ENCODE data around the gene ZNF692. TPM values are rescaled to one million over a fixed set of nuclear protein-coding genes. Genes with fewer than 3 reads are reported as not detected.
A peak's percentile ranks its signal among the peaks of the same experiment; 100 is the strongest.
"Not testable (repeated sequence)": the region's sequence is repeated elsewhere in the genome, so short reads cannot be mapped to it uniquely, and the experiment has no call there.

Gene ZNF692
- total RNA-seq, 1 experiment from 2014 or later, result 11.1 TPM

- Histone ChIP-seq H3K36me3 (no peaks in the 10 kb centered on the region), H3K4me1 (replicated peaks) (no peaks in the 10 kb centered on the region), H3K9me3 (replicated peaks) (no peaks in the 10 kb centered on the region), H3K27me3 (replicated peaks) (no peaks in the 10 kb centered on the region; the same call in 1 of the 2 replicates), H3K27ac (no peak overlapping the region), H3K4me3 (no peak overlapping the region)
- no peak for DNase-seq (ENCODE audit: low read depth in 1 of 2, low spot score in 2 of 2)
These were observed 31.9 kb upstream of the ZNF692 start for GRCh38 chr1:248890549-248891498.

- not testable (repeated sequence) for H3K27ac ChIP-seq; H3K9me3 ChIP-seq (replicated peaks); DNase-seq (ENCODE audit: low read depth in 1 of 2, low spot score in 2 of 2); H3K4me3 ChIP-seq; H3K4me1 ChIP-seq (replicated peaks); H3K27me3 ChIP-seq (replicated peaks); H3K36me3 ChIP-seq
These were observed 31.0 kb upstream of the ZNF692 start for GRCh38 chr1:248889914-248890243.

- no peak for DNase-seq (ENCODE audit: low read depth in 1 of 2, low spot score in 2 of 2)
- H3K9me3 ChIP-seq (replicated peaks), result no peaks in the 10 kb centered on the region
- no peaks in the 10 kb centered on the region for H3K4me1 ChIP-seq (replicated peaks)
- no peaks in the 10 kb centered on the region for H3K27me3 ChIP-seq (replicated peaks)
- H3K36me3 ChIP-seq, result no peaks in the 10 kb centered on the region
- H3K4me3 ChIP-seq, result no peak overlapping the region
- H3K27ac ChIP-seq, result no peak overlapping the region
These were observed 27.5 kb upstream of the ZNF692 start for GRCh38 chr1:248886237-248886895.

- Histone ChIP-seq H3K4me1 (replicated peaks) (no peaks in the 10 kb centered on the region), H3K36me3 (no peaks in the 10 kb centered on the region), H3K4me3 (no peak overlapping the region), H3K9me3 (replicated peaks) (no peaks in the 10 kb centered on the region), H3K27ac (no peak overlapping the region), H3K27me3 (replicated peaks) (no peaks in the 10 kb centered on the region)
- no peak for DNase-seq (ENCODE audit: low read depth in 1 of 2, low spot score in 2 of 2)
These were observed 26.8 kb upstream of the ZNF692 start for GRCh38 chr1:248885646-248886045.

GRCh38 chr1:248884632-248885295 lies 25.9 kb upstream of the ZNF692 start:
- Histone ChIP-seq H3K27ac (no peak overlapping the region), H3K4me3 (no peak overlapping the region), H3K27me3 (replicated peaks) (peaks cover 7% of the 10 kb centered on the region; the same call in 1 of the 2 replicates), H3K4me1 (replicated peaks) (no peaks in the 10 kb centered on the region), H3K36me3 (no peaks in the 10 kb centered on the region), H3K9me3 (replicated peaks) (no peaks in the 10 kb centered on the region)
- DNase-seq (ENCODE audit: low read depth in 1 of 2, low spot score in 2 of 2), result no peak

GRCh38 chr1:248882427-248882826 lies 23.5 kb upstream of the ZNF692 start:
- H3K4me1 ChIP-seq (replicated peaks), result not testable (repeated sequence)

GRCh38 chr1:248881261-248881660 lies 22.4 kb upstream of the ZNF692 start:
- H3K9me3 ChIP-seq (replicated peaks), result no peaks in the 10 kb centered on the region
- no peaks in the 10 kb centered on the region for H3K4me1 ChIP-seq (replicated peaks)
- no peaks in the 10 kb centered on the region for H3K36me3 ChIP-seq
- no peak overlapping the region for H3K4me3 ChIP-seq
- H3K27ac ChIP-seq, result no peak overlapping the region
- peaks cover 7% of the 10 kb centered on the region; the same call in 1 of the 2 replicates for H3K27me3 ChIP-seq (replicated peaks)
- DNase-seq (ENCODE audit: low read depth in 1 of 2, low spot score in 2 of 2), result no peak

More at GRCh38 chr1:248882427-248882826, 23.5 kb upstream of the ZNF692 start:
- H3K36me3 ChIP-seq; H3K27ac ChIP-seq; H3K9me3 ChIP-seq (replicated peaks); H3K4me3 ChIP-seq; DNase-seq (ENCODE audit: low read depth in 1 of 2, low spot score in 2 of 2); H3K27me3 ChIP-seq (replicated peaks): not testable (repeated sequence)

GRCh38 chr1:248873993-248874533 lies 15.2 kb upstream of the ZNF692 start:
- peak overlapping the region; percentile 72 for H3K27ac ChIP-seq

GRCh38 chr1:248873409-248873992 lies 14.6 kb upstream of the ZNF692 start:
- peak; percentile 95 to 99 for DNase-seq (ENCODE audit: low read depth in 1 of 2, low spot score in 2 of 2)
- peak overlapping the region; percentile 72 for H3K27ac ChIP-seq
- no peaks in the 10 kb centered on the region for H3K36me3 ChIP-seq

More at GRCh38 chr1:248873993-248874533, 15.2 kb upstream of the ZNF692 start:
- H3K36me3 ChIP-seq, result no peaks in the 10 kb centered on the region
- H3K27me3 ChIP-seq (replicated peaks), result no peaks in the 10 kb centered on the region
- H3K4me3 ChIP-seq, result peak overlapping the region; percentile 52
- peaks cover 4% of the 10 kb centered on the region for H3K4me1 ChIP-seq (replicated peaks)
- DNase-seq (ENCODE audit: low read depth in 1 of 2, low spot score in 2 of 2), result peak; percentile 77 to 98
- no peaks in the 10 kb centered on the region for H3K9me3 ChIP-seq (replicated peaks)

GRCh38 chr1:248872752-248873408 lies 14.0 kb upstream of the ZNF692 start:
- Histone ChIP-seq H3K27ac (peak overlapping the region; percentile 72), H3K4me1 (replicated peaks) (peaks cover 4% of the 10 kb centered on the region), H3K27me3 (replicated peaks) (no peaks in the 10 kb centered on the region), H3K36me3 (no peaks in the 10 kb centered on the region), H3K4me3 (peak overlapping the region; percentile 52), H3K9me3 (replicated peaks) (no peaks in the 10 kb centered on the region)
- DNase-seq (ENCODE audit: low read depth in 1 of 2, low spot score in 2 of 2), result peak; percentile 72 to 87

More at GRCh38 chr1:248873409-248873992, 14.6 kb upstream of the ZNF692 start:
- peaks cover 4% of the 10 kb centered on the region for H3K4me1 ChIP-seq (replicated peaks)
- H3K4me3 ChIP-seq, result peak overlapping the region; percentile 52
- no peaks in the 10 kb centered on the region for H3K9me3 ChIP-seq (replicated peaks)
- H3K27me3 ChIP-seq (replicated peaks), result no peaks in the 10 kb centered on the region

GRCh38 chr1:248871837-248872401 lies 13.0 kb upstream of the ZNF692 start:
- Histone ChIP-seq H3K4me3 (peak overlapping the region; percentile 52), H3K27ac (peak overlapping the region; percentile 72), H3K27me3 (replicated peaks) (no peaks in the 10 kb centered on the region), H3K36me3 (no peaks in the 10 kb centered on the region), H3K9me3 (replicated peaks) (no peaks in the 10 kb centered on the region), H3K4me1 (replicated peaks) (peaks cover 4% of the 10 kb centered on the region)
- no peak for DNase-seq (ENCODE audit: low read depth in 1 of 2, low spot score in 2 of 2)

- Histone ChIP-seq H3K4me1 (replicated peaks) (peaks cover 24% of the 10 kb centered on the region), H3K27me3 (replicated peaks) (no peaks in the 10 kb centered on the region), H3K4me3 (peak overlapping the region; percentile 43), H3K36me3 (peaks cover 2% of the 10 kb centered on the region; the same call in 1 of the 2 replicates), H3K9me3 (replicated peaks) (no peaks in the 10 kb centered on the region), H3K27ac (no peak overlapping the region)
- DNase-seq (ENCODE audit: low read depth in 1 of 2, low spot score in 2 of 2), result peak; percentile 74 to 86
These were observed 4.4 kb upstream of the ZNF692 start for GRCh38 chr1:248862998-248863881.
